ENCODE measurements around the gene LOXL4.
A peak's percentile ranks its signal among the peaks of the same experiment; 100 is the strongest.
"Not testable (repeated sequence)": the region's sequence is repeated elsewhere in the genome, so short reads cannot be mapped to it uniquely, and the experiment has no call there.

LOXL4 gene

DNA sequence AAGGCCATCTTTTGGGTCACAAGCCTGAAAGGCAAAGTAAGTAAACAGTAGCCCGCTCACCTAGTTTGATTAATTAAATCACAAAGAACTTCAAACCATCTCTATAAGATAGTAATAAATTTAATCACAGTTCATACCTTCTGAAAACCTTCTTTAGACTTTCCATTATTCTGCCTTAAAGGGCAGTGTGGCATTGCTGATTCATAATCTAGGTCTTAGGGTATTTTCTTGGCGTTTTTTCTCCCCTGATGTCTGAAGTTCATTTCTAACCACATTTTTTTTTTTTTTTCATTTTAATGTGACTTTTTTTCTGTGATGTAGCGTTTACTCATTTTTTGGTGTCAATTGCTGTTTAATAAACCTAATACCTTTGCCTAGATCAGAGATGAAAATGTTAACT is 27.5 kb downstream of the LOXL4 start:
- DNase-seq, result no peak

DNA sequence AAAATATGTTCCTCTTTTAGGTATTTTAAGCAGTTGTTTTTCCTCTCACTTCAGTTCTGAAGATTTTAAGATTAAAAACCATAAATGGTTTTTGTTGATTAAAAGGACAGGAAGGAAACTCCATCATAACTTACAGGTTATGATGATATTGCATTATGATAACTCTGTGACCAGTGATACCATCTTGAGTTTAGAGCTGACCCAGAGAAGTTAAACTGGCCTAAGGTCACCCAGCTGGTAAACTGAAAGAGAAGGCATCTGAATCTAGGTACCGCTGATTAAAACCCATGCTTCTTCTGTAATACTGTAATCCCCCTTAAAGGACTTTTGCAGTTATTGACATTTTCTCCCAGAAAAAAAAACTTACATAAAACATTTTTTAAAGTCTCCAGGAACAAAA is 29.6 kb downstream of the LOXL4 start:
- peak; percentile 13 for DNase-seq

DNA sequence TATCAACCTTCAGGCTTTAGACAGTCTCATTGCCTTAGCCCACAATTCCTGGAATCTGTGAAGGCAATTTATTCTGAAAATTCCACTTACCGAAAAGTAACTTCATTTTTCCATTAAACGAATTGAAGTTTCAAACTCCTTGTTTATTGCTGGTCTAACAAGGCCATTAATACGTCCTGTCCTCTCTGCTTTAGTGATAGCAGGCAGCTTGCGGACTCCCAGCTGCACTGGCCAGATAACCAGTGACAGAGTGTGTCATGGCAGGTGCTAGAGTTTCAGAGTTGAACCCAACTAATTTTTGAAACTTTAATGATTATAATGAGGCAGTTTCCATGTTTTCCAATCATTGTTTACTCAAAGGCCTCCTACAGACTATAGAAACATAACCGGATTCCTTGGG is 31.1 kb downstream of the LOXL4 start:
- DNase-seq, result no peak

DNA sequence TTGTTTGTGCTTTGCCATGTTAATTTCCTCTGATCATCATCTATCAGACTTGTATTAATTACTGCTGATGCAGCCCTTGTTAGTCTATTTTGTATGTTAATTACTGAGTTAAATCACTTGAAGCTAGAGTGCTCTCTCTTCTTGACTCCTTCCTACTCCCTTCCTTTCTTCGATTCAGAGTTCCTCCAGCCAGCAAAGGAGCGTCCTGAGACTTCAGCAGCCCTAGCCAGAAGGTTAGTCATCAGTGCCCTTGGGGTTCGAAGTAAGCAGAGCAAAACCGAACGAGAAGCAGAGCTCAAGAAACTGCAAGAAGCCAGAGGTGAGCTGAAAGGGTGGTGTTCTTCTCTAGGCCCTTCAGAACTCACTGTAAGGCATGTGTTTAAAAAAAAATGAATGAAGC is 32.1 kb downstream of the LOXL4 start:
- DNase-seq, result no peak

DNA sequence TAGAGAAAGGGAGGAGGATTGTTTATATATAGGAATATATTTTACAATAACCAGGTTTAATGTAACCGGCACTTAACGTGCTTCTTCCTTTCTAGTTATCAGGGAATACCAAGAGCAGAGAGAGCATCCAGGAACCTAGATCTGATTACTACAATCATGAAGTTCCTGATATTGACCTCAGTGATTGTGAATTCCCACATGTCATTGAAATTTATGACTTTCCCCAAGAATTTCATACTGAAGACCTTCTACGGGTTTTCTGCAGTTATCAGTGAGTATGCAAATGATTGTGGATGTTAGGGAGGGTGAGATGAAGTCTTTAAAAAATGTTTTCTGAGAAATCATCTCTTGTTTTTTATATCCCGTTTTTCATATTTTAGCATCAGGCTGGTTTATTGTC is 36.6 kb downstream of the LOXL4 start:
- DNase-seq, result no peak

DNA sequence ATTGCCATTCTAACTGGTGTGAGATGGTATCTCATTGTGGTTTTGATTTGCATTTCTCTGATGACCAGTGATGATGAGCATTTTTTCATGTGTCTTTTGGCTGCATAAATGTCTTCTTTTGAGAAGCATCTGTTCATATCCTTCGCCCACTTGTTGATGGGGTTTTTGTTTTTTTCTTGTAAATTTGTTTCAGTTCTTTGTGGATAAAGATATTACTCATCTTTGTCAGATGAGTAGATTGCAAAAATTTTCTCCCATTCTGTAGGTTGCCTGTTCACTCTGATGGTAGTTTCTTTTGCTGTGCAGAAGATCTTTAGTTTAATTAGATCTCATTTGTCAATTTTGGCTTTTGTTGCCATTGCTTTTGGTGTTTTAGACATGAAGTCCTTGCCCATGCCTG is 39.7 kb downstream of the LOXL4 start:
- not testable (repeated sequence) for DNase-seq

DNA sequence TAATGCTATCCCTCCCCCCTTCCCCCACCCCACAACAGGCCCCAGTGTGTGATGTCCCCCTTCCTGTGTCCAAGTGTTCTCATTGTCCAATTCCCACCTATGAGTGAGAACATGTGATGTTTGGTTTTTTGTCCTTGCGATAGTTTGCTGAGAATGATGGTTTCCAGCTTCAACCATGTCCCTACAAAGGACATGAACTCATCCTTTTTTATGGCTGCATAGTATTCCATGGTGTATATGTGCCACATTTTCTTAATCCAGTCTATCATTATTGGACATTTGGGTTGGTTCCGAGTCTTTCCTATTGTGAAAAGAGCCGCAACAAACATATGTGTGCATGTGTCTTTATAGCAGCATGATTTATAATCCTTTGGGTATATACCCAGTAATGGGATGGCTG is 40.3 kb downstream of the LOXL4 start:
- DNase-seq, result not testable (repeated sequence)

DNA sequence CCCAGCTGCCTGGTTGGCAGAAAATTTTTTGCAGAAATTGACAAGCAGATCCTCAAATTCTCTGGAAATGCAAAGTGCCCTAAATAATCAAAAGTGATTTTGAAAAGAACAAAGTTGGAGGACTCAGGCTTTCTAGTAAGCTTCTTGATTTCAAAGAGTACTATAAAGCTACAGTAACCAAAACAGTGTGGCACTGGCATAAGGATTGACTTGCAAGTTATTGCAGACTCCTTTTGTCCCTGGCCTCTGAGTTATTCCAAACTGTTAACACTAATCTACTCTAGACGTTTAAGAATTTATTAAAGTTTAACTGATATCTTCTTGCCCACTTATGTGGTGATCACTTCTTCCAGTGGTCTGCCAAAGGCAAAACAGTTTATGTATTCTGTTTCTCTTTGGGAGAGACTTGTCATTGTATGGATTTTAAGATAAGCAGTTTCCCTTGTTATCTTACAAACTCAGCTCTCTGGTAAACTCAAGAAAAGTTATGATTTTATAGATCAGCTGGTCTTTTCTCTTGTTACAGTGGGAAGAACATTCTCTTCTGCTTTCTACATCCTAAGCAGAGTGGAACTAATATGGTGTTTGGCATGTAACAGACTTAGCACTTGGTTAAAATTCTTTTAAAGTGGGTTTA is 41.4 kb downstream of the LOXL4 start:
- DNase-seq, result no peak

DNA sequence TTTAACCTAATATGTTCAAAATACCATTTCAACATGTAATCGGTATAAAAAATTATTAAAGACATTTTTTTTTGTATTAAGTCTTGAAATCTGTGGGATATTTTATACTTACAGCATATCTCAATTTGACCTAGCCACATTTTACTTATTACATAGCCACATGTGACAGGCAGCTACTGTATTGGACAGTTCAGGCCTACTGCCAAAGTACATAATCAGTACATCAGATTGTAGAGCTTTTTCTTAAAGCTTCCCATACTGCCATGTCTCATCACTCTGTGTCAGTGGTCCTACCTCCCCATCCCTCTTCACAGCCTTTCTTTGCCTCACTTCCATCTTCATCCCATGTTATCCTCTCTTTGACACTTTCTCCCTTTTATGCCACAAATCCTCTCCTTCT is 43.0 kb downstream of the LOXL4 start:
- DNase-seq, result no peak

DNA sequence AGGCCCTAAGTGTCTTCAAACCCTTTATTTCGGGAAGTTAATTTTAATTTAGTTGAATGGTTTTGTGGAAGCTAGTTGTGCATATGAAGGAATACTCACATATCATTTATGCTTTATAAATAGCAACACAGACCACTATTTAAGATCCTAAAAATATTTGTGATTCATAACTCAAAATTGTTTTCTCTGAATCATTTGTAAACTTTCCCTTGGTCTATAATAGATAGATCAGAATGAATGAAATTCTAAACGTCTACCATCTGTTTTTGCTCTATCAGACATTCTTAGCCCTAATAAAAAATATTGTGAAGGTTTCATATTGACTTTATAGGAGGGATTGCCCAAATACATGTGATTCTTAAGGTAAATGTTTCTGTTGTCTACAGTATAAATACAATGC is 43.5 kb downstream of the LOXL4 start:
- DNase-seq, result no peak

DNA sequence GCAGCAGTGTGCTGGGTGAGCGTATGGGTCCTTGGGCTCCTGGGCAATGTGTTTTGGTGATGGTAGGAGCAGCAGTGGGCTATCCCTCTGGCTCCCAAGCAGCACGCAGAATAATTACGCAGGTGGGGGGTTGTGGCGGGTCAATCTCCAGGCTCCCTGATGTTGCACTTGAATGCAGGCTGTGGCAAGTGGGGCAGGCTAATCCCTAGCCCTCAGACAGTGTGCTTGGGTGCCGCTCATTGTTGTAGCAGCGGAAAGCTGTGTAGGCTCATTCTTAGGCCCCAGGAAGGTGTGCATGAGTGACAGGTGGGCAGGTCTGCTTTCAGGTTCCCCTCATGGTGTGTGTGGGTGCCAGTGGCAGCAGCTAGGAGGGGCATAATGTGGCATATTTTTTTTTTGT is 44.1 kb downstream of the LOXL4 start:
- no peak for DNase-seq

DNA sequence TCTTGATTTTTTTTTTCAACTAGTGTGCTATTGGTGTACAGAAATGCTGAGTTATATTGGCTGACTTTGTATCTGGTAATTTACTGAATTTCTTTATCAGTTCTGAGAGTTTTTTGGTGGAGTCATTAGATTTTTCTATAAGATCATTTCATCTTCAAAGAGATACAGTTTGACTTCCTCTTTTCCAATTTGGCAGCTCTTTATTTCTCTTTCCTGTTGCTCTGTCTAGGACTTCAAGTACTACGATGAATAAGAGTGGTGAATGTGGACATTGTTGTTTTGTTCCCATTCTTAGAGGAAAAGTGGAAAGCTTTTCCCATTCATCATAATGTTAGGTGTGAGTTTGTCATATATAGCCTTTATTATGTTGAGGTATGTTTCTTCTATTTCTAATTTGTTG is 50.2 kb downstream of the LOXL4 start:
- DNase-seq, result peak; percentile 31

DNA sequence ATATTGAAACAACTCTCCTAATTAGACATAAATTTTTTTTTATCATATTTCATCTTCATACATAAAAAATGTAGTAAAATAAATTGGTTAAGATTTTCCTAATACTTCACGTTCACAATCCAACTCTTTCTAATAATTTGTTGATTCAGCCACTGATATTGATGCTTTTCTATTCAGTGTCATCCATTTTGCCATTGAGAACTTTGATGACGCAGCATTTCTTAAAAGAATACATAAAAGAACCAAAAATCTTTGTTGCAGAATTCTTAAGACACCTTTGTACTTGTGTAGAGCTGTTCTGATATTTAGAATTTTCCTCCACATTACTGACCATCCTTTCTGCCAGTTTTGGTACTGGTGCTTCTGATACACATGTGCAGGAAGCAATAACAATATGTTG is 52.6 kb downstream of the LOXL4 start:
- DNase-seq, result no peak

DNA sequence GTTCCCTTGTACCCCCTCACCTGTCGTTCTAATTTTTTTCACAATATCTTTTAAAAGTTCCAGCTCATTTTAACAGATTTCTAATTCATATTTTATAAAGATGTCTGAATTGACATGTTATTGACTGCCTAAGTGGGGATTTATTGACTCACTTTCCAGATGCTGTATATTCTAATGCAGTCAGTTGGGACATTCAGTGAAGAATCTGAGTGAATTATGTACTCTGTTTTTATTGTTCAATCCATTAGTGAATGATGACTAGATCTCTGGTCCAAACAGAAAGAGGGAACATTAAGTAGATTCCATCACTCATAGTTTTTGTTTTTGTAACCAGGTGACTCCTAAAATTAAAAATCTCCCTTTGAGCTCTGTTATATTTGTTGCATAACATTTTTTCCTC is 54.3 kb downstream of the LOXL4 start:
- DNase-seq, result no peak

DNA sequence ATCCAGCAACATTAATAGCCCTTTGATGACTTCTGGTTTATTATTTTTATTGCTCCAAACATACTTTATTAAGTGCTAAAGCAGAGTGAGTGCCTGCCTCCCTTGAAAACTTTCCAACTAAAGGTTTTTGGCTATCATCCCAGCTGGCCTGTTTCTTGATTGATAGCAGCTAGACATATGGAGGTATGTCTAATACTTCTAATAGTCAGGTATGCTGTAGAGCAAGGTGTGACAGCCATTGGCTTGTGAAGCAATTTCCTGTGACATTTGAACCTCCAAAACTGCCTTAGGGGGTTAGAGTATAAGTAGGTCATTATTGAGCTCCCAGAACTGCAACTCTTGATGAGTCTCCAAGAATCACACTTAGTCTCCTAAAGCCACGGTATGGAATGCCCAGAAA is 55.8 kb downstream of the LOXL4 start:
- no peak for DNase-seq

DNA sequence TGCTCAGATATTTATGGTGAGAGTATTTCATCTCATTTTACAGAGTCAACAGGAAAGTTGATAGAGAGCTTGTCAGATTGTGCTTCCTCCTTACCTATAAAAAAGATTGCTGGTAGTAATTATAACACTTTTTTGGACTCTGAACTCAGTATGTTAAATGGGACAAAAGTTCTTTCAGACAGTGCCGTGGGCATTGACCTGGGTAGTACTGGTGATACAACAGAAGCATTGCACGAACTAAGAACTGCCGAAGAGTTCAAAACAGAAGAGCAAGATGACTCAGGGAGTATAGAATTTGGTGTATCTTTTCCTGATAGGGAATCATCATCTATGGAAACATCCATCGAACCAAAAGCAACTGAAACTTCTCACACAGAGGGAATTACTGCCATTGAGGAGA is 58.6 kb downstream of the LOXL4 start:
- DNase-seq, result no peak

DNA sequence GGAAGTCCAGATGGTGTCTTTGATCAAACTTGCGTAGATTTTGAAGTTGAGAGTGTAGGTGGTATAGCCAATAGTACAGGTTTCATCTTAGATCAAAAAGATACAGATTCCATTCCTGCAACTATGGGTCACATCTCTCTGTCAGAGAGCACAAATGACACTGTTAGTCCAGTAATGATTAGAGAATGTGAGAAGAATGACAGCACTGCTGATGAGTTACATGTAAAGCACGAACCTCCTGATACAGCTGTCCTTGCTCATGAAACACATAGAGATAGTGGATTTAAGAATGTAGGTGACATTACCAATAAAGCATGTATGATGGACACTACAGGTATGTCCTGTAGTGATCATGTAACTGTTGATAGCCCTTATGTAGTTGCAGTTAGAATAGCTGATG is 59.1 kb downstream of the LOXL4 start:
- no peak for DNase-seq

DNA sequence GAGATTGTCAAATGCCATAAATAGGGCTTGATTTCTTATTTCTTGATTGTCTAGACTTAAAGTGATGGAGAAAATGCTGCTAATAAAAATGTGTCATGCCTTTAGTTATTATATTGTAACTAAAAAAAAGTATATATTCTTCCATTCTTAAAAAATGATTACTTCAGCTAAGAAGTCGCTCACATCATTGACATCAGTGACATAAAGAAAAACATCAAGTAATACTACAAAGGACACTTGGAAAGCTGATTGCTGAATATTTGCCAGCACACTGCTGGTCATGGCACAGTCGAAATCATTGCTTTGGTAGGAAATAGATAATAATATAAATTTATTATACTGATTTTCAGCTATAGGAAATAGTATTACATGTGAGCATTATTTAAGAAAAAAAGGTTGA is 62.6 kb downstream of the LOXL4 start:
- DNase-seq, result no peak

DNA sequence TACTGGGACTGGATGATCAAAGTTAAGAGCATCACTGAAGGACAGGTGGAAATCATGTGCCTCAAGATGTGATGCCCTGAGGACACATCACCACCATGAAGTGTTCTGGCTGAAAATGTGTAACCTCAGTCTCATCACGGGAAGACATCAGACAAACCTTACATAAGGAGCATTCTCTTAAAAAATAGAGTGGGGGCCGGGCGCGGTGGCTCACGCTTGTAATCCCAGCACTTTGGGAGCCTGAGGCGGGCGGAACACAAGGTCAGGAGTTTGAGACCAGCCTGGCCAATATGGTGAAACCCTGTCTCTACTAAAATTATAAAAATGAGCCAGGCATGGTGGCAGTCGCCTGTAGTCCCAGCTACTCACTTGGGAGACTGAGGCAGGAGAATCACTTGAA is 65.6 kb downstream of the LOXL4 start:
- no peak for DNase-seq

DNA sequence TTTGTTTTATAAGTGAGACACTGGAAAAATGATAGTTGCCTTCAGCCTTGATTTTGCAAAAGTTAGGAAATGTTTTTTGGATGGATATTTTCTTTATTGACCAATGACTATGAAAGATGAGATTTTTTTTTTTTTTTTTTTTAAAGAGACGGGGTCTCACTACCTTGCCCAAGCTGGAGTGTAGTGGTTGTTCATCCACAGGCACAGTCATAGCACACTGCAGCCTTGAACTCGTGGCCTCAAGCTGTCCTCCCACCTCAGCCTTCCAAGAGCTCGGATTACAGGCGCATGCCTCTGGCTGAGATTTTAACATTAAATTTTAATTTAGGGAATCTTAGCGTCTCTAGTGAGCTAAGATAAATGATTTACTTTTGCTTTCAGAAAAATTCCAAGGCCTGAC is 66.2 kb downstream of the LOXL4 start:
- no peak for DNase-seq

Data from MV-4-11 (cell line).